ENCODE measurements around the gene TRPM6.

DNA sequence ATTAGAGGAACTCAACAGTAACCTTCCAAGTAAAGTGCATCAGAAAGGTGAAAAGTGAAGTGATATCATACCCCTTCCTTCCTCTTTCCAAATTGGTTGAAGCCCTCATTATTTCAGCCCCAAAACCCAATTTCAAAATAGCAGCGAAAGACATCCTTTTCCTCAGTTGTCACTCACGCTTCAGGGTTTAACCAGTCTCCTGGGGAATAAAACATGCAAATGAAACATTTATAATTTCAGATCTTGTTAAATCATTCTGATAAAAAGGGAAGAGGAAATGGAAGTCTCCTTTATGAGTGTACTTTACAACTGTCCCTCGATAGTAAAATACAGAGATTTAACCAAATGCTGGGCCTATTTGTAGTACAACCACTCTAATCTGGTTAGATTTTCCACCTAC, 22.5 kb downstream of the TRPM6 start:
- TF ChIP-seq, protein P1, sequence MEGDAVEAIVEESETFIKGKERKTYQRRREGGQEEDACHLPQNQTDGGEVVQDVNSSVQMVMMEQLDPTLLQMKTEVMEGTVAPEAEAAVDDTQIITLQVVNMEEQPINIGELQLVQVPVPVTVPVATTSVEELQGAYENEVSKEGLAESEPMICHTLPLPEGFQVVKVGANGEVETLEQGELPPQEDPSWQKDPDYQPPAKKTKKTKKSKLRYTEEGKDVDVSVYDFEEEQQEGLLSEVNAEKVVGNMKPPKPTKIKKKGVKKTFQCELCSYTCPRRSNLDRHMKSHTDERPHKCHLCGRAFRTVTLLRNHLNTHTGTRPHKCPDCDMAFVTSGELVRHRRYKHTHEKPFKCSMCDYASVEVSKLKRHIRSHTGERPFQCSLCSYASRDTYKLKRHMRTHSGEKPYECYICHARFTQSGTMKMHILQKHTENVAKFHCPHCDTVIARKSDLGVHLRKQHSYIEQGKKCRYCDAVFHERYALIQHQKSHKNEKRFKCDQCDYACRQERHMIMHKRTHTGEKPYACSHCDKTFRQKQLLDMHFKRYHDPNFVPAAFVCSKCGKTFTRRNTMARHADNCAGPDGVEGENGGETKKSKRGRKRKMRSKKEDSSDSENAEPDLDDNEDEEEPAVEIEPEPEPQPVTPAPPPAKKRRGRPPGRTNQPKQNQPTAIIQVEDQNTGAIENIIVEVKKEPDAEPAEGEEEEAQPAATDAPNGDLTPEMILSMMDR (IDR thresholded peaks at IDR 0.05): no peak
- TF ChIP-seq POLR2A (IDR thresholded peaks at IDR 0.05) (no peak), EP300 (IDR thresholded peaks at IDR 0.05) (no peak)
